ENCODE results near the gene MEIS1.

Gene MEIS1

DNA sequence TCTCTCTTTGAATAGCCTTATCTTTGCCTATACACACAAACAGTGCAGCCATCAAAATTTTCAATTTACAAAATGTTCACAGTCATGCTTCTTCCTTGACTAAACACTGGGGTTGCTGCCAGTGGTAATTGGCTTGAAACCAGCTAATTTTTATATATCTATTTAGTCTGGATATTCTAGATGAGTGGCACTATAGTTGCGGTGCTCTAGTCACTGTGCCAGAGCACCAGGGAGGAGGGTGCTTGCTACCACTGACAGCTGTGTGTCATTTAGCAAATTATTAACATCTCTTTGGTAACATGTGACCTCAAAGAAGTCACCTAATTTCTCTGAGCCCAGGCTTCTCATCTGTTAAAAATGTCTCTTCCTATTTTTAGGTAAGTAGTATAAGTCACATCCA, 130.4 kb downstream of the MEIS1 start:
- CTCF ChIA-PET: no interaction called here
- POLR2A ChIA-PET (ENCODE audit: low non-redundant PET): no interaction called here
- no peak for TF ChIP-seq CTCF (conservative IDR thresholded peaks at IDR 0.05; ENCODE audit: low read depth)
- no peak for DNase-seq (ENCODE audit: low spot score)
- no peak overlapping the region for H3K27ac ChIP-seq

DNA sequence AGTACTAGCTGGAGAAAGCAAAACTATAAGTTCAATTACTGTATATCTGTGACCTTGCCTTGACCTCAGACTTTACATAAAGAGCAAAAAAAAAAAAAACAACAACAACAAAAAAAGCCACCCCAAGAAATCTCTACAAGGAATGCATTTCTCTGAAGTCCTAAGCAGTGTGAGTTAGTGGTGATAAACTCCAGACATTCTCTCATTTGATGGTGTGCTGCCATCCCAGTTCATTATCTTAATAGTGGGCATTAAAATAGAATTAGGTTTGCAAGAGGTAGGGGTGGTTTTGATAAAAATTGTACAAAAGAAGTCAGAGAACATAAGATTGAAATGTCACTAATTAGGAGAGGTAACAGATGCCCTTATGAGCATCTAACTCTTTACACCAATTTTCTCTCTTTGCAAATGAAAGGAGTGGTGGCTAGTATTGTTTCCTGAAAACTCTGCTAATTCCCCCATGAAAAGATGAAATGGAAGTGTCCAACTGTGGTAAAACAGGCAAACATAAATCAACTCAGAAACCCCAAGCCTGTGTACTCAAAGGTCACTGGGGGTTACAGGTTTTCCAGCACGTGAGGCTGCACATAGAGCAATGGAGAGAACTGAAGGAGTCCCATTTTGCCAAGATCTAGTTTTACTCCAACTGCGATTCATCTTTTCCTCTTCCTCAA, 131.9 kb downstream of the MEIS1 start:
- TF ChIP-seq CTCF (conservative IDR thresholded peaks at IDR 0.05; ENCODE audit: low read depth): no peak
- ChIA-PET CTCF (no interaction called here), POLR2A (ENCODE audit: low non-redundant PET) (no interaction called here)
- no peak for DNase-seq (ENCODE audit: low spot score)
- H3K27ac ChIP-seq: no peak overlapping the region

DNA sequence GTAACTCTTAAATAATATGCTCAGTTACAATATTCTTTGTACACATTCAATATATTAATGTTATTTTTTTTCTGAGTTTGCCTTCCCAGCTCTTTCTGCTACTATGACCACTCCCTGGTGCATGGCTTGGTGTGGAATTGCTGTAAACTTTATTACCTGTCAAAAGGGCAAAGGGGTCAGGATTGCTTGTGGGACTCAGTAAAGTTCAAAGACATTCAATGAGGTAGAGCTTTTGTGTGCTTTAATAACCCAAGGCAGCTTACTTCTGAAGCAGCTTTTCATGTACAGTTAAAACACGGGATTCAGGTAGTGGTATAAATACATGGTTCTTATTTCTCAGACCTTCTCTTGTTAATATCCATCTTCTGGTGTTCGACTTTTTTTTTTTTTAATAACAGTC, 132.8 kb downstream of the MEIS1 start:
- DNase-seq (ENCODE audit: low spot score): no peak
- H3K27ac ChIP-seq: no peak overlapping the region
- no peak for TF ChIP-seq CTCF (conservative IDR thresholded peaks at IDR 0.05; ENCODE audit: low read depth)
- CTCF ChIA-PET: interaction anchor here (0.6 to 1.0 kb wide), 2 partner anchors 54 to 140 kb away, joined by 4 to 6 read pairs; no protein-coding TSS in a partner anchor
- POLR2A ChIA-PET (ENCODE audit: low non-redundant PET): interaction anchor here (0.7 kb wide), 1 partner anchor 864 kb away, joined by 4 read pairs; no protein-coding TSS in a partner anchor

DNA sequence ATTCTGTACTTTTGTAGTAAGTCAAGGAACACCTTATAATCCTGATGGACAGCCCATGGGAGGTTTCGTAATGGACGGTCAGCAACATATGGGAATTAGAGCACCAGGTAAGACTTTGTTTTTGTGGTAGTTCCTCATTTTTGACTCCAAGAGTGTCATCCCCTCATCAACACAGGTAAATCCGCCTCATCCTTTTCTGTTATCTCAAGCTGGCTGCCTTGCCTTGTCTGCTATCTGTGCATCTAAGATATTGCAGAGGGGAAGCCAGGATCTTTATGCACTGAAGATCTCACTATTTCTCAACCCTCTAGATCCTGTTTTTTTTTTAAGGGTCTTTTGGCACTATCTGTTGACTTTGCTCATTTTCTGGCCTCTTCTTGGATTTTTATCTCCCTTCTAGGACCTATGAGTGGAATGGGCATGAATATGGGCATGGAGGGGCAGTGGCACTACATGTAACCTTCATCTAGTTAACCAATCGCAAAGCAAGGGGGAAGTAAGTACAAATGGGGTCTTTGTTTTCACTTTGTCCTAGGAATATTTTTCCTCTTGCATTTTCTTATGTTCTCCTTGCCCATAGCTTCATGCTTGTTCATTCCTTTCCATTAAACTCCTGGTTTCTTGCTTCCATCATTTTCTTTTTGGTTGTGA, 133.8 kb downstream of the MEIS1 start:
- CTCF ChIA-PET: interaction anchor here (0.6 kb wide), 1 partner anchor 55 kb away, joined by 6 read pairs; no protein-coding TSS in a partner anchor
- no peak for DNase-seq (ENCODE audit: low spot score)
- POLR2A ChIA-PET (ENCODE audit: low non-redundant PET): no interaction called here
- H3K27ac ChIP-seq: no peak overlapping the region
- TF ChIP-seq CTCF (conservative IDR thresholded peaks at IDR 0.05; ENCODE audit: low read depth): no peak

- POLR2A ChIA-PET (ENCODE audit: low non-redundant PET): no interaction called here
- no peak overlapping the region for H3K27ac ChIP-seq
- no peak for DNase-seq (ENCODE audit: low spot score)
- CTCF ChIA-PET: no interaction called here
- TF ChIP-seq CTCF (conservative IDR thresholded peaks at IDR 0.05; ENCODE audit: low read depth): no peak
Observed at GRCh38 chr2:66569321-66569851, 134.5 kb downstream of the MEIS1 start.

- CTCF ChIA-PET: interaction anchor here (0.8 kb wide), 1 partner anchor 132 kb away, joined by 3 read pairs; no protein-coding TSS in a partner anchor
- H3K27ac ChIP-seq: no peak overlapping the region
- no peak for TF ChIP-seq CTCF (conservative IDR thresholded peaks at IDR 0.05; ENCODE audit: low read depth)
- POLR2A ChIA-PET (ENCODE audit: low non-redundant PET): no interaction called here
- DNase-seq (ENCODE audit: low spot score): no peak
Observed at GRCh38 chr2:66569974-66570373, 135.0 kb downstream of the MEIS1 start.

Measured in RWPE1 (cell line).